NCI-H2029 (cell line): ENCODE measurements around the gene IFNE.
A peak's percentile ranks its signal among the peaks of the same experiment; 100 is the strongest.
"Not testable (repeated sequence)": the region's sequence is repeated elsewhere in the genome, so short reads cannot be mapped to it uniquely, and the experiment has no call there.

ENCODE experiments used
- DNase-seq: peaks from one replicate; lab custom pipeline; 2025; lab: John Stamatoyannopoulos, UW

IFNE gene

DNA sequence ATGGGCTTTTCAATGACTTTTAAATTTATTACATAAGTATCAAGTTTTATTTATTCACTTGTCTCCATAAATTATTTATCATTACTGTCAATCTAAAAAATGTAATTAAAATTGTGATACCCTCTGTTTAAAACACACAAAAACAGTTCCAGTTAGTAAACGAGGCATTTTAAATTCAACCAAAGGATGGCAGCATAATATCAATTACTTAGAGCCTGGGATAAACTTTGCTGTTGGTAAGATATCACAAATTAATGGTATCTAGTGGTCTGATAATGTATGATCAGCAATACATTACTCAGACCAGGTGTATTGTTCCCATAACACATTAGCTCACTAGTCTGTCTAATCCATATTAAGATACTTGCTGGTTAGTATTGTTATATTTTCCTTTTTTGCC lies 9.6 kb upstream of the IFNE start:
- no peak for DNase-seq

GRCh38 chr9:21481470-21482056 lies 550 bp downstream of the IFNE start:
- no peak for DNase-seq

DNA sequence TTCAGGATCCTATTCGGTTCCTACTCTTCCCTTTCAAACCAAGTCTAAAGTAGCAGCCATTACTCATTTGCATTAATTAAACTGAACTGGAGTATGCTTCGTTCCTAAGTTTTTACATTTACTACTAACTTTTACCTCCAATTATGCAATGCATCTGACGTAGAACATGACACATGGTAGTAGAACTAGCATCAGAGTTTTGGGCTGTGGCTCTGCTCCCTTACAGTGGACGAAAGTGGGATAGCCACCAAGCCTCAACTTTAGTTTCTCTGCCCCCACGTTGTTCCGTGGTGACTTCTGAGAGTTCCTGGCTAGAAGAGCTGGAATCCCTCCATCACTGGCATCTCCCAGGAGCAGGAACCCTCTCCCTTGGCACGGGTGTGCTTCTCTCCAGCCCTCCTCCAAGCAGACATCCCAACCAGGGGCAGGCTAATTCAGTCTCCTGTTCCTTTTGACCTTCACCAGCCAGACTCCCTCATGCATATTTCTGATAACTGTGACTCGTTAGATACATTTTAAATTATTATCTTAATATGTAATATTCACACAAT lies 2.9 kb downstream of the IFNE start:
- DNase-seq: no peak

DNA sequence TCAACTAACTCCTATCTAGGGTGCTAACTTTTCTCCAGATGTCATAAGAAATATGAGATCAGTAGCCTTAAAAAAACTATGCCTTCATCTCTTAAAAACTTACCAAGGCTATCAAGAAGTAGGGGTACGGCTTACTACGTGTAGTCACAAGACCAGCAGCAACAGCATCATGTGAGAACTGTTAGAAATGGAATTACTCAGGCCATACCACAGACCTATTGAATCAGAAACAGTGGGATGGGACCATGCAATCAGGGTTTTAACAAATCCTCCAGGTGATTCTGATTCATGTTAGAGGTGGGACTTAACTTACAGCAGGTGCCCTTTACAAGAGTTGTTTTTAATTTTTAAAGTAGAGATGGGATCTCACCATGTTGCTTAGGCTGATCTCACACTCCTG lies 4.6 kb downstream of the IFNE start:
- DNase-seq: no peak

- no peak for DNase-seq
Measured at GRCh38 chr9:21473236-21473635, 8.9 kb downstream of the IFNE start.

- no peak for DNase-seq
Measured at GRCh38 chr9:21470126-21470525, 12.0 kb downstream of the IFNE start.

GRCh38 chr9:21465859-21466518 lies 16.1 kb downstream of the IFNE start:
- no peak for DNase-seq

DNA sequence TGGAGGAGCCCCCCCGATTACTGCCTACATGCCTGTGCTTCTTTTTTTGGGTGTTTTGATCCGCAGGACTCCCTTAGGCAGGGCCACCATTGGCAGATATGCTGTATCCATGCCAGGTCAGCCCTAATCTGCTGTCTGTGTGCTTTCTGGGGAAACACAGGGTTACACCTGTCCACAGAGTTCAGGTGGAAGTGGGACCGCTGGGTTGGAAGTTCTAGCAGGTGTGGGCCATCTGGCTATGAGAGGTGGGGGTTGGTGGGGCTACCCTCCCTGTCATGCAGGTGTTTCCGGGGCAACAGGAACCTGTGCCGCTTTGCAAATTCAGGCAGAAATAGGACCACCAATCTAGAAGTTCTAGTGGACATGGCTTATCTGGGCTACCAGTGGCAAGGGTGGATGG lies 17.0 kb downstream of the IFNE start:
- no peak for DNase-seq

- no peak for DNase-seq
Measured at GRCh38 chr9:21461377-21461776, 20.7 kb downstream of the IFNE start.

- DNase-seq: no peak
Measured at GRCh38 chr9:21455320-21455719, 26.8 kb downstream of the IFNE start.

- no peak for DNase-seq
Measured at GRCh38 chr9:21454149-21454548, 28.0 kb downstream of the IFNE start.

DNA sequence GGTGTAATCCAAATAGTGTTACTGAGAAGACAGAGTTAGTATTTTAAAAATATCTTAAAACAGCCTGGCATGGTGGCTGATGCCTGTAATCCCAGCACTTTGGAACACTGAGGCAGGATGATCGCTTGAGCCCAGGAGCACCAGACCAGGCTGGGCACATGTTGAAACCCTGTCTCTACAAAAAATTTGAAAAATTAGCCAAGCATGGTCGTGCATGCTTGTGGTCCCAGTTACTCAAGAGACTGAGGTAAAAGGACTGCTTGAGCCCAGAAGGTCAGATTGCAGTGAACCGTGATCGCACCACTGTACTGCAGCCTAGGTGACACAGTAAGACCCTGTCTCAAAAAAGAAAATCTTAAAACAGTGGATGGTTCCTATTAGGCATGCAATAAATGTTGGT lies 29.4 kb downstream of the IFNE start:
- no peak for DNase-seq

GRCh38 chr9:21450733-21451394 lies 31.2 kb downstream of the IFNE start:
- DNase-seq: no peak

DNA sequence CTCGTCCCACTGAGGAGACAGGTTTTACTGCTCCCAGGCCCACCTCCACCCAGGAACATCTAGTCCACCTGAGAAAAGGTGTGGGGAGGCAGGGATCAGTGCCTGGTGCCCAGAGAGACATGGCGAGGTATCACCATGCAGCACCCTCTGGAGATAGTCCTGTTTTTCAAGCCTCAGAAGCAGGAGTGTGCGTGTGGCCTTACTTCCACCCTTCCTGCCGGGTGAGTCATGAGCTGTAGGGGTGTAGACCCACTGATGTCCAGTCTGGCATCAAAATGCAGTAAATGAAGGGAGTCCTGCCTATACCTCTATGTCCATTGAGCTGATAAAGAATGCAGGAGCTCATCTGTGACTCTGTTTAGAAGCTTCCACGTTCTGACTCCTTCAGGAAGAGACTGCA lies 32.8 kb downstream of the IFNE start:
- not testable (repeated sequence) for DNase-seq

- no peak for DNase-seq
Measured at GRCh38 chr9:21443849-21444625, 38.1 kb downstream of the IFNE start.

DNA sequence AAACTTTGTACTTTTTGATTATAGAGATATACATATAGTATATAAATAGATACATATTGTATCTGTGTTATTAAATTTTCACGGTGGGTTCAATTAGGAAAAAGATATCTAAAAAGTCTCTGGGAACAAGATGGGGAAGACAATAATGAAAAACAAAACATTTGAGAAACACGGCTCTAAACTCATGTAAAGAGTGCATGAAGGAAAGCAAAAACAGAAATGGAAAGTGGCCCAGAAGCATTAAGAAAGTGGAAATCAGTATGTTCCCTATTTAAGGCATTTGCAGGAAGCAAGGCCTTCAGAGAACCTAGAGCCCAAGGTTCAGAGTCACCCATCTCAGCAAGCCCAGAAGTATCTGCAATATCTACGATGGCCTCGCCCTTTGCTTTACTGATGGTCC lies 42.0 kb downstream of the IFNE start, which contains the start of gene IFNA1:
IFNA1 (plus strand) TSS at position 301 of the 400 bp plus-strand sequence; CDS start at position 370, 69 bp downstream.
- DNase-seq: no peak

DNA sequence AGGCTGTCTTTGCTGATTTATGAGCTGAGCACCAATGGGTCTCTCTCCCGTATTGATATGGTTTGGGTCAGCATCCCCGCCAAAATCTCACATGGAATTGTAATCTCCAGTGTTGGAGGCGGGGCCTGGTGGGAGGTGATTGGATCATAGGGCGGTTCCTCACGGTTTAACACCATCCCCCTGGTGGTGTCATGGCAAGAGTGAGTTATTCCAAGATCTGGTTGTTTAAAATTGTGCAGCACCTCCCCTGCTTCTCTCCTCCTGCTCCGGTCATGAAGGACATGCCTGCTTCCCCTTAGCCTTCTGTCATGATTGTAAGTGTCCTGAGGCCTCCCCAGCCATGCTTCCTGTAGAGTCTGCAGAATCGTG lies 47.1 kb downstream of the IFNE start:
- not testable (repeated sequence) for DNase-seq

DNA sequence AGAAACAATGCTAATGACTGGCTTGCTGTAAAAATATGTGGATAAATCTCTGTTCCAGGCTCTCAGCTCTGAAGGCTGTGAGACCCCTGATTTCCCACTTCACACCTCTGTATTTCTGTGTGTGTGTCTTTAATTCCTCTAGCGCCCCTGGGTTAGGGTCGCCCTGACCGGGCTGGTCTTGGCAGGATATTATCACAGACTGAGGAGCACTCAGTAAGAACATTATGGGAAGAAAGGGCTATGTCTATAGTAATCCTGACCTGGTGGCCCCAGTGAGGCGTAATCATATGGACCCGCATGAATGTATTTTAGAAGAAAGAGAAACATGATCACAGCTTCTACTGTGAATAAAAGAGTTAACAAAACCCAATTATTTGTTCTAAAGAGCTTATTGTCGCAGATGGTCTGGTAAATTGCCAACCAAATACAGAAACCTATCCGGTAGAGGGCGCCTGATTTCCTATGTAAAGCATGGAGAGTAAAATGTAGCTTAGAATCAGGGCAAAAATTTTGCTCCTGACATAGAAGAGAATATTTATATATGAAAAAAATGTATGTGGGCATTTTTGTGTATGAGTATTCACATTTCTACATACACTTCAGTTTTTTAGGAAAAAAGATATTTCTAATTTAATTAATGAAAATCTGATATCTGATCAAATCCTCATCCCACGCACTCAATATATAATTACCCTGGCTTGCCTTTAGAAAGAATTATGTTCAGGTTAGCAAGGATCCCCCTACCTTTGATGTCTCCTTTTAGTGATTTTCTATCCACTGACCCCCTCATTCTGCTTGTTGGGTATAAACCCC lies 47.7 kb downstream of the IFNE start:
- peak; percentile 12 for DNase-seq

GRCh38 chr9:21432672-21433425 lies 49.3 kb downstream of the IFNE start:
- no peak for DNase-seq
